Uterus (tissue), 2 donors: ENCODE measurements around the gene CYP2W1.

Experiments used
- CTCF ChIP-seq, 4 experiments: fragments of 200-600 bp in 2 of 4; fragments of 450-650 bp in 2 of 4; sonication (generic) in 2 of 4; IDR thresholded peaks; one replicate each; pipeline ENCODE4 v1.5.1; 2016 to 2019; ENCODE audit warnings: antibody characterized with exemption in 4 of 4, mild to moderate bottlenecking in 2 of 4, moderate library complexity in 1 of 4
- POLR2A ChIP-seq, 2 donors: fragments of 450-650 bp; IDR thresholded peaks; one replicate each; pipeline ENCODE4 v1.6.1; 2016; ENCODE audit warnings: antibody characterized with exemption in 2 of 2, mild to moderate bottlenecking in 1 of 2, moderate library complexity in 1 of 2

- TF ChIP-seq CTCF (IDR thresholded peaks at IDR 0.05) (no peak), POLR2A (IDR thresholded peaks at IDR 0.05) (no peak)
Measured at GRCh38 chr7:1005303-1005702, 22.3 kb downstream of the CYP2W1 start.
